T-helper 2 cell treated with Interferon-gamma antibody and Interleukin-4, amounts not matched to agents 100 ng/mL and 5 ng/mL, for 36 hours (primary cell): ENCODE results near the gene CAMK2G. TPM values are rescaled to one million over a fixed set of nuclear protein-coding genes. Genes with fewer than 3 reads are reported as not detected.

Experiments
- intact Hi-C: fragments of 100-400 bp; cut with micrococcal nuclease; formaldehyde crosslinking; loops from one replicate; pipeline ENCODE4 v1.15.1; 2023
- total RNA-seq: library from RNA; stranded (reverse); gene quantifications from 2 replicates; pipeline ENCODE4 v1.2.3, GENCODE V29; 2022

The CAMK2G gene
- total RNA-seq, 1 donor from 2014 or later, result 52.5 TPM

DNA sequence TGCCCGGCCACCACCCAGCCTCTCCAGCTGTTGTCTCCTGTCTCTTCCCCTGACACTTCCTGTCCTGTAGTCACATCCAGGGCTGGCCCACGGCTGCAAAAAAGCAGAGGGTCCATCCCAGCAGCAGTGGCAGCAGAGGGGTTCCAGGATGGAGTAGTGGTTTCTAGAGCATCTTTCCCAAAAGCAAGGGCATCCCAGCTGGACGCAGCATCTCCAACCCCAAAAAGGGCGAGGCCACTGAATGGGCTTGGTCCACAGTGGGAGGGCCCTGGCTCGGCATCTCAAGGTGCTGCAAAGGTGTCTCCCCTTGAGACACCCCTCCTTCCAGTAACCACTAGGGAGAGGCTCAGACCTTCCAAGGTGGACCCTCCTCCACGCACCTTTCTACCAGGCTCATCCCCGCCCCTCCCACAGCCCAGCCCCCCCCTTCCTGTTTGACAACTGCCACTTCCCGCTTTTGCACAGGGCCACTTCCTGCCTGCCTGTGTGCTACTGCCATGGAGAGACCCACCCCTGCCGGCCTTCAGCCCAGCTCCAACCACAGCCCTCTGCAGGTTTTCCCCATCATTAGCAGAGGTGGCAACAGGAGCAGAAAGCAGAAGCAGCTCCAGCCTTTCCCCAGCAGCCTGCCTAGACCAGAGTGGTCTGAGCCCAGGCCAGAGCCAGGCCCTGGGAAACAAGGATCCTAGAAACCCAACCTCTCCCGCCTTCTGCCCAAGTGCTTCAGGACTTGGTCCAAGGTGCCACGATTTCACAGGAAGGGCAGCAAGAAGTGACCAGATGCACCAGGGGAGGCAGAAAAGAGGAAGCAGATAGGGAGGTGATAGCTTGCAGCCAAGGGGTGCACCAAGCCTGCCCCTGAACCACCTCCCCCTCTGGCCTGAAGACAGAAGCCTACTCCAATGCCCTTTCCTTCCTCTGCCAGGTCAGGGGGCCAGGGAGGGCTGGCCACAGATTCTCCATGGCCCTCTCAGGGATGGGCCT is 8.6 kb downstream of the CAMK2G start:
- intact Hi-C loops, result loop anchor here (1.0 kb wide), 2 partner anchors 8 to 14 kb away; no protein-coding TSS in a partner anchor

DNA sequence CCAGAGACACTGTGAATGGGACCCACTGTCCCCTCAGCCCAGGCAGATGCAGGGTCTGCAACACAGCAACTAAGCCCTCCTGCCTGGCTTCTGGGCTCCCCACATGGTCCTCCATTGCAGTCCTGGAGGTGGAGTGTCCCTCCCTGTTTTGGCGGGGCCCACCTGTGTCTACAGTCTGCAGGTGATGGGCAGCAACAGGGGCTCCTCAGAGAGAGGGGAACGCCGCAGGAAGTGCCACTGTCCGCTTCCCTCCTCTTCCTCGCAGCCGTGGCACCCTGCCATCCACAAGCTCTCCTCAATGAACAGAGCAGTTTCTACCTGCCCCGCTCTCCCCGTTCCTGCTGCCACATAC is 9.3 kb downstream of the CAMK2G start:
- intact Hi-C loops, result loop anchor here (1.0 kb wide), 2 partner anchors 8 to 14 kb away; no protein-coding TSS in a partner anchor

DNA sequence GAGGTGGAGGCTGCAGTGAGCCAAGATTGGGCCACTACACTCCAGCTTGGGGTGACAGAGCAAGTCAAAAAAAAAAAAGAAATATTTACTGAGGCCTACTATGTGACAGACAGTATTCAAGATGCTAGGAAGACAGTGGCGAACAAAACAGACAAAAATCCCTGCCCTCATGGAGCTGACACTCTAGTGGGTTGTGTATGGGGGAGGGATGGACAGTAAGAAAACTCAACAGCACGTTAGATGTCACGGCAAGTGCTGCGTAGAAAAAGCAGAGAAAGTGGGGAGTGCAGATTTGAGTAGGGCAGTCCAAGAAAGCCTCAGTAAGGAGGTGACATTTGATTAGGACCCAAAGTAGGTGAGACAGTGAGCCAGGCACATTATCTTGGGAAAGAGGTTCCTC is 10.1 kb downstream of the CAMK2G start:
- intact Hi-C loops, result no loop called here

DNA sequence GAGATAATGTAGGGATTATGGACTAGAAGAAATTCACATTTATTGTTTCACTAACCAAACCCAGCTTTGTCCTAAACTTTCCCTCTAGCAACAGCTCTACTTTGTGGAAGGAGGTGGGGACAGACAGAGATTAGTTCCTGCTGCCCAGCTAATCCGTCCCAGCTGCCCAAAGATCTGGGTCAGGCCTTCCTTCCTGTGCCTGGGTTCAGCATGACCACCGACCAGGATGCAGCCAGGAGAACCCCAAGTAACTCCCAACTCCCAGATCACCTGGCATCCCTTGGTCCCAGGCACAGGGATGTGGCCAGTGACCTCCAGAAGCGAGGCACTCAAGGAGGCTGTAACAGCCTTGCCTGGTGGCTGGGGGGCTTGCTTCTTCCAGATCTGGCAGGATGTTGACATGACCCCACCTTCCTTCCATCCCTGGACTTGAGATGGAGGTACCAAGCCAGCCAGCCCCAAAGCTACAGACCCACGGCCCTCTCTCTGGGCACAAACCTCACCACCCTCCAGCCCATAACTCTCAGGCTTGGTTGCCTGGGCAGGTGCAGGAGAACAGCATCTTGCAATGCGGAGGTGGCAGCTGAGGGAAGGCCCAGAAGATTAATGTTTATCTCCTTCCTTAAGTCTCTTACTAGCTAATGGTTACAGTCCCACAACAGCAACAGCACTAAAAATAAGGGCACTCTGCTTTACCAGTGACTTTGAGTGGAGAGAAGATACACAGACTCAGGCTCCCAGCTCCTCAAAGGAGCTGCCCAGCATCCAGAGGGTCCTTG is 11.1 kb downstream of the CAMK2G start:
- intact Hi-C loops, result no loop called here

DNA sequence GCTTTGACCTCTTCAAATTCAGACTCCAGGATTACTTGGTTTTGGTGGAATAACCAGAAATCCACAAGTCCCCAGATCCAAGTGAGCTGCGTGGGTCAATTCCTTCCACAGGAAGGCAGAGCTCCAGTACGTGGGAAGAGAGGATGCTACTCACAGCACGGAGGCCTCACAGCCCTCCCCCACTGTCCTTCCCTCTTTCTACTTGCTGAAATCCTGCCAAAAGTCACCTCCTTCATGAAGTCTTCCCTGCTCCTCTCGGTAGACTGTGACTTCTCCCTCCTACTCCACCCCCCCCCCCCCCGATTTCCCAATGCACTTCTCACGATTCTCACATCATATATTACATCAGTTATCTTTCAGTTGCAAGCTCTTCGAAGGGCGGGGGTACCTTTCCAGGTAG is 12.3 kb downstream of the CAMK2G start:
- intact Hi-C loops, result no loop called here

DNA sequence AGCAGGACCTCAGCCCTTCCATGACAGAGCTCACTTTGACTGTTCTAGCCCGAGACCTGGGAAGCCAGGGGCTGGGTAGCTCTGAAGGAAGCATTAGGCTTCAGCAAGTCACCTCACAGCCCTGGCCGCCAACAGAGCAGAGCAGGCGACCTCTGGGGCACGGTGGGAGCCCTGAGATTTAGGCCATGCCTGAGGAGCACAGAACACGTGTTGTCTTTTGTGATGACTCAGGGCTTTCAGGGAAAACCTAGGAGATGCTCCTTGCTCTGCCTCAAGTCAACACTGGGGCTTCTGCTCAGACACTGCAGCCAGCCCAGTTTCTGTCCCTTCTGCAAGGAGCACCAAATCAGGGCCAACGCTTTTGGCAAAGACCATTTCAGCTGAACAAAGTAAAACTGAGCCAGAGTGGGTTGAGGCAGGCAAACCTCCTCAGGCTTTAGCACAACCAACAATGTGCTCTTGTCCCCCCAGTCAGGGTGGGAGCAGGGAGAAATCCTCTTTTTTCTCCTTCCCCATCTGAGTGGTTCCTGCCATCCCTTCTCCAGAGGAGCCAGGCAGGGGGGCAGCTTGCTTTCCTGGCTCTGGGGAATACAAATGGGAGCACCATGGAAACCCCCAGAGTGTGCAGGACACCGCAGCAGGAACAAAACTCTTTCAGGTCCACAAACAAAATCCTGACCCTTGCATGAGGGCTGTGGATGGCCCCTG is 14.4 kb downstream of the CAMK2G start:
- intact Hi-C loops, result no loop called here

DNA sequence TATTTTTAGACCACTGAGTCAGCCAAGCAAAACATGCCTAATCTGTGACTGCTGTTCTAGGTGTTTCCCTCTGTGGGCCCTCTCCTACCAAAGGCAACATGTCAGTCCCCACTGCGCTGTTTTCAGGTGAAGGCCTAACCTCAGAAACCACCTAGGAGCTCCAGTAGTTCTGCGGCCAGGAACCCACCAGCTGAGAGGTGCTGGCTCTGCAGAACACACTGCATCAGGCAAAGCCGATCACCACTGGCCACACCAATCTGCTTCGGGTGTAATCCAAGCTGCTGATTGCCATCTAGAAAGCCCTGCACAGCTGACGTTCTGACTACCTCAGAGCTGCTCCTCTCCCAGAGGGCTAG is 14.9 kb downstream of the CAMK2G start:
- intact Hi-C loops, result no loop called here

DNA sequence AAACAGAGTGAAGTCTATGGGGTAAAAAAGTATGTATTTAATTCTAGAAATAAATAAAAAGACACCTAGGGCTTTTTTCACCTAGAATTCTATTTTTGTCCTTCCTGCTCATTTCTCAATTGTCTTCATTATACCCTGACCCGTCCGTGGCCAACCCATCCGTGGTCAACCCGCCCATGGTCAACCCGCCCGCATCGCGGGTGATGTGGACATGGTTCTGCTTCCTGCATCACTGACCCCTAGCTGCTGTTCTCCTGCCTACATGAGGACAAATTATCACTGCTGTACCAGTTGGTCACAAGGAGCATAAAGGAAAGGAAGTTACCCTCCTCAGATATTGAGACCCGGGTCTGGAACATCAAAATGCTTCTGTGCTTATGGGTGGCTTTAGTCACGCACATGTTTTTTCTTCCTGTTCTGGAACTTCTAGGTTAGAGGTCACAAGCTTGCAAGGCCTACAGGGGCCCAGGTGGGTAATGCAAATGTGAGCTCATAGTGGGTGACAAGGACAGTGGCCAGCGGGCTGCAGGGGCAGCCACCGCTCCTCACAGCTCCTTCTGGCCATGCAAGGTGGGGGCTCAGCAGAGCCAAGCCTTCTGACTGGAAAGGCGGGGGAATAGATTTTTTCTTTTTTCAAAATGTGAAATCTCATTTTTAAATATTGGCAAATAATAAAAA is 15.5 kb downstream of the CAMK2G start:
- intact Hi-C loops, result no loop called here

DNA sequence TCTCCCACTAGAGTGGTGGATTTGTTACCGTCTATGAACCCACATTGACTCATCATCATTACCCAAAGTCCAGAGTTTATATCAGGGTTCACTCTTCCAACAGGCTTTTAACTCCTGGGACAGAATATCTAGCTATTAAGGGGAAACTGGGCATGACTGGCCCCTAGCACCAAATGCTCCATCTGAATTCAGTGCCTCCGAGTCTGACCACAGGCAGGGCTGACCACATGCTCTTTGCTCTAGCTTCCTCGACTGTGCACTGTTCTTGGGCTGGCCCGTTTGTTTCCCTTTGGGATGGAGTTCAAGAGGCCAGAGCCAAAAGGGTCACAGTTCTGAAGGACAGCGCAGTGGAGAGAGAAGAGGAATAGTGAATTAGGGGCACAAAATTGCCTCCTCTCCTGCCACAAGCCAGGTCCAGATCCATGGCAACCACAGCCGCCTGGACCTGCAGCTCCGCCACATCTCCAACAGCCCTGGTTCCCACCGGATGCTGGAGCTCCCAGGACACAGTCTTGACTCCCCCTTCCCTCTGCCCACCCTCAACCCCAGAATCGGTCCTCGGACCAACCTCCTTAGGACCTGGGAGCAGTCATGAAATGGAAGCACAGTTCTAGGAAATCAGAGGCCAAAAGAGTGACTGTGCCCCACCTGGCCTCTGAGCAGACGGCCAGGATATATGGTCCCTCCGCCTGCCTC is 16.2 kb downstream of the CAMK2G start:
- intact Hi-C loops, result no loop called here

DNA sequence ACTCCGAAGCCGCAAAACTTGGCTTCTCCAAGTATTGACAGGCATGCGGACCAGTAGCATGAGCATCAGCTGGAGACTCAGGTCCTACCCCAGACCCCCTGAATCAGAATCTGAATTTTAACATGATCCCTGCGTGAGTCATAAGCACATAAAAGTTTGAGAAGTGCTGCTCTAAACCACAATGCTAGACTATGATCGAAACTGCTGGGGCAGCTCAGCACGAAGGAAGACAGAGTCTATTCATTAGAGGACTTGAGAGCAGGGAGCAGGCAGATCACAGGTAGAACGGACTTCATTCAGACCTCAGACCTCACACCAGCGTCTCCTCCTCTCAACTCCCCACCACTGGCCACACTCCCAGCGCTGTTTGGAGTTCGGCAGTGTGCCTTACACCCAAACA is 16.9 kb downstream of the CAMK2G start:
- intact Hi-C loops, result no loop called here

DNA sequence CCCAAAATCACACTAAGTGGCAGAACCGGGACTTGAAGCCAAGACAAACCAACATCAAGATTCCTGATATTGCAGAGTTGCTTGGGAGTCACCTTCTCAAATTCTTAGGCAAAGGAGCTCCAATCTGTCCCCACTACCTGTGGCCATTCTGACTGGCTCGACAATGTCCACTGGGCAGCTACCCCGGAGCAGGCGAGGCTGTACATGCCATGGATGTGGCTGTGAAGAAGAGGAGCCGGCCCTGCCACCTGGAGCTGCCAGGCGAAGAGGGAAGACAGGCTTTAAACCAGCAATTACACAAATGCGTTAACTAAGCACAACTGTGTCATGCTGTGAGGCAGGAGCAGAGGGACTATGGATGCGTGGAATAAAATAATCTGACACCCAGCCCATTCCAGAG is 18.1 kb downstream of the CAMK2G start:
- intact Hi-C loops, result no loop called here

DNA sequence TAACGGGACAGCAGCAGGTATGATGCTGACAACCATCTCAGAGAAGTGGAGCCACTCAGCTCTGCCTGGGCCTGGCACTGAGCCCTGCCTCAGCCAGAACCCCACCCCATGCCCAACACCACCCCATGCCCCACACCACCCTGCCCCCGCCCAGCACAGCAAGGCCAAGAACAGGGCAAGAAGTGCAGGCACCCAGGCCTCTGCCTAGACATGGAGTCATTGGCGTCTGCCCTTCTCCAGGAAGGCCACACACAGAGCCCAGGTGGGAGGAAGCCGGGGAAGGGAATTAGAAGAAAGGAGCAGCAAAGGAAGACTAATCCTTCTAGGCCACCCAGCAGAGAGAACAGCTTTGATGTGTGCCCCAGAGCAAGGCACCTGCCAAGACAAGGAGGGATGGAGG is 18.9 kb downstream of the CAMK2G start:
- intact Hi-C loops, result no loop called here

DNA sequence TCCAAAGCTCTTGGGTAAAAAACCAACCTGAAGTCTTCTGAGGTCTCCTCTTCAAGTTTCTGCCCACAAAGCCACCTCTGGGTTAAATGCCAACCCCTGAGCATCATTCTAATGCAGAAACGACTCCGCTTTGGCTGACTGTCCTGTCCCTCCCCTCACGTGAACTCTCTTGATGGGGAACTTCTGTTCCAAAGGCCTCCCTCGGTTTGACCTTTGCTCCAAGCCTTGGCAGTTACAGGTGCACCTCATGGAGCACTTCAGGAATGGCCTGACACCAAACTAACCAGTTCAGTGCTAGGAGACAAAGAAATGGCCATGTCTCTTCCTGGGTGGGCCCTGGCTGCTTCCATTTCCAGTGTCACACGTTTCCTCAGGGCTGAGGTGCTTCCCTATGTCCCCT is 20.0 kb downstream of the CAMK2G start:
- intact Hi-C loops, result no loop called here

DNA sequence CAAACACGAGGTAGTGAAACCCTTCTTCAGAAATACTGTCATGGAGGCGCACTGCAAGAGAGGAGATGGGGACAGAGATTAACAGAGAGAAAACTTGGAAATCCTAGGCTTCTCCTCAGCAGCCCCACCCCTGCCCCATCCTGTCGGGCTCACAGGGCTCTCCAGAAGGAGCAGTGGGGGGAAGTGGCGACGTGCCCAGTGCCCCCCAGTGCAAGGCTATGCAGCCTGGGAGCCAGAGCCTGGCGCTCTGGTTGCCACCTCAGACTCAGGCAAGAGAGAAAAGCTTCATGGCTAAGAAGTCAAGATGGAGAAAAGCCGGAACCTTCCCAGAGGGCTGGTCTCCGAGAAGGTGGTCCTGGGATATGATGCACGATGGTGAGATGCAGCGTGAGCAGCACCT is 21.2 kb downstream of the CAMK2G start:
- intact Hi-C loops, result no loop called here

DNA sequence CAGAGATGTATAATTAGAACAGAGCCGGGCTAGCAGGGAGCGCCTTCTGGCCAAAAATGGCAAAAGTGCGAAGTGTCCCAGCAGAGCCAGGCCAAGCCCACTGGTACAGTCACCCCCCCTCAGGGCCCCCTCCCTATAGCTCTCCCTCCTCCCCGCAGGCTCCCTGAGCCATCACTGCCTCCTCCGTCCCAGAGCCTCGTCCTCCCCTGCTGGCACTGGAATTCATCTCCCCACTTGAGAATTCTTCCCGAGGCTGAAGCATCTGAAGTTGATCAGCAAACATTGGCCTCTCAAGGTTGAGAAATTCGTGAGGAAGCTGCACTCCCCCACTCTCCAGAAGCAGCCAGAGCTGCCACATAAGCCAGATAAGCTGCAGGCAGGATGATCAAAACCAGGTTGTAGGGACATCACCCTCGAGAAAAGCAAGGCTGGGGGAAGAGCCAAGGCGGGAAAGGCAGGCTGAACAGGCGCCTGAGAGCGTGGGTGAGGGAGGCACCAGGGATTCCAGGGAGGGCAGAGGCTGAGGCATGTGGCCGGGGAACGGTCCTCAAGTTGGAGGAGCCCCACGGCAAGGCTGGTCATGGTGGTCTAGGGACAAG is 23.4 kb downstream of the CAMK2G start:
- intact Hi-C loops, result no loop called here

DNA sequence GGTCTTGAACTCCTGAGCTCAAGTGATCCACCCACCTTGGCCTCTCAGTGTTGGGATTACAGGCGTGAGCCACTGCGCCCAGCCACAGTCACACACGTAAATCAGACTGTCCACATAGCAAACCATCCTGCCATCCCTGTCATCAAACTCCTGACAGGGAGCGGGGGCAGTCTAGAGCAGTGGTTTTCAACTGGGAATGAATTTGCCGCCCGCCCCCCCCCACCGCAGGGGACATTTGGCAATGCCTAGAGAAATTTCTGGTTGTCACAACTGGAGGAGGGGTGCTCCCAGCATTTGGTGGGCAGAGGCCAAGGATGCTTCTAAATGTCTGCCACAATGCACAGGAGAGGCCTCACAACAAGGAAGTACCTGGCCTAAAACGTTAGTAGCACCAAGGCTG is 24.1 kb downstream of the CAMK2G start:
- intact Hi-C loops, result no loop called here

DNA sequence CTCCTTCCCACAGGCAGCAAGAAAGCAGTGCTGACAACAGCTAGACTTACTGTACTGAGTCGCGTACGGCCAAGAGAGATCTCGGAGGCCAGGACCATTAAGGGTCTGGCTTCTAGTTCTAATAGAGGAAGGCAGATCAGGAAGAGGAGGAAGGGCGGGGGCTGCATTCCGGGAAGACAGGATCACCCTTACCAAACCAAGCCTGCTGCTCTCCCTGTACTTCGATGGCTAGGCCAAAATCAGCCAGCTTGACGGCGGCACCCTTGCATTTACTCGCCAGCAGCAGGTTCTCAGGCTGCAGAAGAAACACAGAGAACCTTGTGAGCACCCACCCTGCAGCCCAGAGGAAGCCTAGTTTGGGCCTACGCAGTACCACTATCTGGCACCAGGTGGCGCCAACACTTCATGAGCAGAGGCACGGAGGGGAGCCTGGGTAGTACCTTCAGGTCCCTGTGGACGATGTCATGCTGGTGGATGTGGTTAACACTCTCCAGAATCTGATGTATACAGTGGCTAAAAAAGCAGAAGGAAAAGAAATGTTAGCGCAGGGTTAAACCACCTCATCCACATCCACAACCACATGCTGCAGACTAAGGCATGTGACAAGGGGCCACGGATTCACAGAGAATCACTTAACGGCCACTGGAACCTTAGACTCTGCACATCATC is 25.4 kb downstream of the CAMK2G start:
- intact Hi-C loops, result loop anchor here (1.0 kb wide), 4 partner anchors 26 to 232 kb away; no protein-coding TSS in a partner anchor

DNA sequence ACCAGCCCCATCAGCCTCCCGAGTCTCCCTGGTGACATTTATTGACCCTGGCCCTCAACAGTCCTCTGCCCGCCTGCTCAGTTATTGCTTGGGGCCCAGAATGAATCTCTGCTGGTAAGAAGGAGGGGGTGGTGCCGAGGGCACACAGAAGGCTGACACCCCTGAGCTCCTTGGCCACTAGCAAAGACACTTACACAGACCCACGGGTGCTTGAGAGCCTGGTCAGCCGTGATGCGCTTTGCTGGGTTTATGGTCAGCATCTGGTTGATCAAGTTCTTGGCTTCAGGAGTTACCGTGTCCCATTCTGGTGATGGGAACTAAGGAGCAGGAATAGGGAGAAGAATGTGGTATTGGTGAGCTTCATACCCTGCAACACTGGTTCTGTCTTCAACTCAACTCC is 27.3 kb downstream of the CAMK2G start:
- intact Hi-C loops, result no loop called here

DNA sequence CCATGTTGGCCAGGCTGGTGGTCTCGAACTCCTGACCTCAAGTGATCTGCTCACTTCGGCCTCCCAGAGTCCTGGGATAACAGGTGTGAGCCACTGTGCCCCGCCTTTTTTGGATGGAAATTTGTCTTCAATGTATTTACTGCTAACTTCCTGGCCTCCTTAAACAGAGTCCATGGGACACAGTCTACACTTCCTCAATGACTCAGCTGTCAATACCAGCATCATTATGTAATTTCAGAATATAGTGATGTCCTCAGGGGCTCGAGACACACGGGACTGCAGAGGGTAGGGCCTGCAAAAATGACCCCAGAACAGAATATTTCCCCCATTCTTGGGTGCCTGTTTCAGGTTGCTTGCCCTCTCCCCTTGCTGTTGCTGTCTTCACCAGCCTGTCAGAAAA is 31.1 kb downstream of the CAMK2G start:
- intact Hi-C loops, result no loop called here

DNA sequence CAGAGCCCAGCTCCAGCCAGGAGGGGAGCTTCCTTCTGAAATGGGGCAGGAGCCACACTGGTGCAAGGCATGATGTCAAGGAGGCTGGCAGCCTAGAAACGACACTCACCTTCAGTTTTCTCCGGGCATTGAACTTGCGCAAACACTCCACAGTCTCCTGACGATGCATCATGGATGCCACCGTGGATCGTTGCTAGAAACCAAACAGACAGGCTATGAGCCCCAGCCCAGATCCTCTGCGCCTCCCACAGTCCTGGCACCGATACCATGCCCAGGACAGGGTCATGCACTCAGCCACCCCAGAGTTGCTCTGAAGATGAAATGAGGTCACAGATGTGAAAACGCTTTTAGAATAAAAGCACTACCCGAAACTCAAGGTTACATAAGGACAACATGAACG is 32.0 kb downstream of the CAMK2G start:
- intact Hi-C loops, result no loop called here
